DLD1 (cell line): Measurements from ENCODE around the gene CHRDL1.

Experiments used
- in situ Hi-C: cut with HindIII; loops from 2 replicates; pipeline ENCODE4 v1.10.0; 2017; ENCODE audit warnings: low sequenced_read_pairs

CHRDL1 gene

DNA sequence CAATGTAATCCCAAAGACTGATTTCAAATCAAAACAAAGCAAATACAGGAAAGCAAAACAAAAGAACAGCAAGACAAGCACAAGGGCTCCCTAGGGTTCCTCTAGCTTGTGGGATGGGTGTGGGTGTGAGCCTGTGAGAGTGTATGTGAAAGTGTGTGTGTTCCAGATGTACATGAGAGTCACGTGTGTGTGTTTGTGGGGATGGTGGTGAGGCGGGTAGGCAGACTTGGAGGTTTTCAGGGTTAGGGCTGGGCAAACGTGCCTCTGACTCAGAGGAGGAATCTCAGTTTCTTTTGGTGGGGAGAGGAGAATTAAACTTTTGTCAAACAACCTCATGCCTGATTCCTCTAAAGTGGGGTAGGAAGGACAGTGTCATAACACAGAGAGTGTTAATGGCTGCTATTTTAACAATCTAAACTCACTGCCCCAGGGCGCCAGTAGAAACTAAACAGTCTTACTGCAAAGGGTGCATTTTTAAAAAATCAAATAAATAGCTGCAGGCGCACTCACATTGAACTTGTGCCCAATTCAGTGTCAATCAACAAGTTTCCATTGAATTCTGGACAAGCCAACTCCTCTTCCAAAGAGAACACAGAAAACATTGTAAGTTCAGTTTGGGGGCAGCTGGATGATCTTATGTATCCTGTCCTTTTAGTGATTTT lies 51.8 kb downstream of the CHRDL1 start:
- in situ Hi-C loops: no loop called here

DNA sequence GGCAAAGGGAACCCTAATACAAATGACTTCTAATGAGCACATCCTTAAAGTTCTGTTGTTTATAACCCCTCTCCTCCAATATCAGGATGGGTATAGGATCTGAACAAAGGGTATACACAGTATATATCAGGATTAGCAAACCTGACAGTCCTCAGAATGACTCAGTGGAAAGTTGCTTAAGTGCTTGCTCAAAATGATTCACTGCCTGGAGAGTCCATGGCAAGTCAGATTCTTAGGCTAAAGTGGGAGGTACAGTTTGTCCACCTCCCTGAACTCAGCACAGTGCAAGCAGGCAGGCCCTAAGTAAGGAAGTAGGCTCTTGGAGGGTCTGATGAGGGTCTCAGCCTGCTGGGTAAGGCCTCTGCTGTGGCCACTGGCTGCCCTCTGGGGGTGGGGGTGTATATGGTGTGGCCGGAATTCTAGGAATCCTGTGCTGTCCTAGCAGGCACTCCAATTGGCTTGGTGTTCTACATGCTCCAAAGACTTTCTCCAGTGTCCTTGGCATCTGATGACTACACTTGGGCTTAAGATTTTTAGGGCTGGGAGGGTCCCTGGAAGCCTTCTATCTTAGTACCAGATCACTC lies 54.3 kb downstream of the CHRDL1 start:
- in situ Hi-C loops: no loop called here

DNA sequence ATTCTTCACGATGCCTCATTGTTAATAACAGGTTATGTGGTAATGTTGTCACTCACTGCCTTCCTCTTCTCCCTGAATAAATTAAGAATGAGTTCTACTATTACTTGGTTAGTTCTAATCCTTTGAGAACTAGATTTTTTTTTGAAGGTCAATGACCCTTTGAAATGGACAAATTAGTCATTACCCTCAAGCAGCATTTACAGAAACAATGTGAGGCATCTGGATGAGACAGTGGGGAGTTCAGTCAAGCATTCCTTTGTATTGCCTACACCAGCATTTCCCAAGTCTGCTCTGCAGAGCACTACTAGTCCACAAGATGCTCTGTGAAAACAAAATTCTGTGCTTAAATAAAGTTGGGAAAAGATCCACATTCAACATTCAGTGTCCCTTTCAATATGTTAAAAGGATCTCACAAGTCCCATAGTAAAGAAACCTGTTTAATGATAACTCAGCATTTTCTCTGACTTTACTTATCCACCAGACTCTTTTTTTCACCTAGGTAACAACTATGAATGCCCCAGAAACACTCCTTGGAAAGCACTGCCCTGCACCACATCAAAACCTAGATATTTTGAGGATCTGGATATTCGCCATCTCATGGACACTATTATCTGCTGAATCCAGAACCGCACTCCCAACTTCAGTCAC lies 60.6 kb downstream of the CHRDL1 start:
- in situ Hi-C loops: no loop called here

DNA sequence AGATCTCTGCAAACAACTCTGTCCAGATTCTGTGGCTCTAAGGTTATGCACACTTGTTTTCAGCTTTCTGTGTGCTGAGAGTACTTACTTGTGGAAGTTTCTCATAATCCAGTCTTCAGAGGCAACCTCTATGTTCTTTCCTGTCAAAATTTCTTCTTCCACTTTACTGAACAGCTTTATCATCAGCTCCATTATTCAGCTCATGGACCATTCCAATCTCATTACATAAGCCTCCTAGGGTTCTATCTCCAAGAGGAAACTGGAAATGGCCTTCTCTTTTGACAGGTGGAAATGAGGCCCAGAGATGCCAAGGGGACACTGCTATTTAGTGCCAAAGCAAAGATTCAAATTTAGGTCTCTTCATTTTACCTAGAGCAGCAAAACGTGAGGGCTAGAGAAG lies 61.3 kb downstream of the CHRDL1 start:
- in situ Hi-C loops: no loop called here

DNA sequence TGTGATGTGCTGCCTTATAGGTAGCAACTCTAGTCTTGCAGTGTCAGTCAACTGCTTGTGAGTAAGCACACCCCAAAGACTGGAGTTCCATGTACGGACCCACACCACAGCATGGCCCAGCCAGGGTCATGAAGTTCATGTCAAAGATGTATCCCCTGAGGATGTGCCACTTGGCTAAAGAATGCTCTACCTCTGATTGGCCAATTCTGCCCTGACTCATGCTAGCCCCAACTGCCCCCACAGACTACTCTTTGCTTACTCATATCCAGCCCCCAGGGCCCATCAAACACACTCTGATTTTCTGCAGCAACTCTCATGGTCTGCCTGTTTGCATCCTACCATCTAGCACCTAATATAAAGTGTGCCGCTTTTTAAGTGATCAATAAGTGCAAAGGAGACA lies 62.5 kb downstream of the CHRDL1 start:
- in situ Hi-C loops: no loop called here

DNA sequence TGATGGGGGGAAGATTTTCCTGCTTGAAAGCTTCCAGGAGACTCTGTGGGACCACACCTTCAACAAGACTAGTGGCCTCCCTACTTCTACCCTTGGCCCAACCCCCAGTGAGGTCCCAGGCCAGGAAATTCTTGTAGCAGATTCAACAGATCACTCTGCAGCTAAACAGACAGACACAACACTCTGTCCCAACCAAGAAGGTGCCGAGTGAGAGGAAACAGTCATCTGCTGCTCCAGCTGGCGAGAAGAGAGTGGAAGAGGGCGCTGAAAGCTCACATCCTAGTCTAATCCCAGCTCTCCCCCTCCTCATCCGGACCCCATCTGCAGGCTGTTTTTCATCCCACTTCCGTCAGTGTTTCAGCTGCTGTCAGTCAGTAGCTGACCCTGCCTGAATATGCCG lies 63.4 kb downstream of the CHRDL1 start:
- in situ Hi-C loops: no loop called here

DNA sequence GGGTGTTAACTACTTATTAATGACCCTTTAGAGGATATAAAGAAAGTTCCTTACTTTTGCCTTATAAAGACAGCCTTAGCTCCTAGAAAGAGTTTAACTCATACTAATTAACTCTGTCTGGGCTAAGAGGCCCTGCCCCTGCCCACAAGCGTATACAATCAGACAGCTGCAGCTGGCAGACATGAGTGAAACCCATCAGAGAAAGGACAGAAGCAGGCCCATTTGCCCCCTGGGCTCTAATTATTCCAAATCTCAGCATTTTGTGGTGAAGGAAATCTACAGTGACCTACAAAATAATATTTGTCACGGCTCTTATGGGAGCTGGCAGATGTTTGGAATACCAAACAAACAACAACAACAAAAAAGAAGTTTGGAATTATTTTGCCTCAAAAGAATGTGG lies 71.8 kb downstream of the CHRDL1 start:
- in situ Hi-C loops: no loop called here

DNA sequence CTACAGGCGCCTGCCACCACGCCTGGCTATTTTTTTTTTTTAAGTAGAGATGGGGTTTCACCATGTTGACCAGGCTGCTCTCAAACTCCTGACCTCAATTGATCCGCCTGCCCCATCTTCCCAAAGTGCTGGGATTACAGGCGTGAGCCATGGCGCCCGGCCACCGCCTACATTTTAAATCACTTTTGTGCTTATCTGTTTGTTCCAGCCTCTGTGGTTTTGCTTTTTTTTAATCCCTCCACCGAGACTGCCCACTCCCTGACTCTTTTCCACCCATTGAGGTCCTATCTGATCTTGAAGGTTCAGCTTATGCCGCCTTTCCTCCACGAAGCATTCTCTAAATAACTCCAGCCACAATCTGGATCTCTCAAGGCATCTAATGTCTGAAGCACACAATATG lies 73.5 kb downstream of the CHRDL1 start:
- in situ Hi-C loops: no loop called here

DNA sequence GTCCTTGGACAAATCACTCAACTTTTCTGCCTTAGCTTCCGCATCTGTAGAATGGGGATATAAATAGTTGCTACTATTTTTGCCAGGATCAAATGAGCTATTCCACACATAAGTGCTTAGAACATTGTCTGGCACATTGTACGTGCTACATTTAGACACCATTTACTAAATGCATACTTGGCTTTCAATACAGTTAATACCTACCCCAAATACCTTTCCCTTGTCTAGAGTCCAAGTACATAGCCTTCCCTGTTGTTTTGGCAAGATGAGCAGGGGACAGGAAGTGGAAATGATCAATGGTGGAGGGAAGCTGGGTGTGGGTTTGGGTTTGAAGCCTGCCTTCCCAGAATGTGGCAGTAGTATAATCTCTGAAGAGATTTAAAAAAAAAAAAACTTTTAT lies 82.0 kb downstream of the CHRDL1 start:
- in situ Hi-C loops: no loop called here

DNA sequence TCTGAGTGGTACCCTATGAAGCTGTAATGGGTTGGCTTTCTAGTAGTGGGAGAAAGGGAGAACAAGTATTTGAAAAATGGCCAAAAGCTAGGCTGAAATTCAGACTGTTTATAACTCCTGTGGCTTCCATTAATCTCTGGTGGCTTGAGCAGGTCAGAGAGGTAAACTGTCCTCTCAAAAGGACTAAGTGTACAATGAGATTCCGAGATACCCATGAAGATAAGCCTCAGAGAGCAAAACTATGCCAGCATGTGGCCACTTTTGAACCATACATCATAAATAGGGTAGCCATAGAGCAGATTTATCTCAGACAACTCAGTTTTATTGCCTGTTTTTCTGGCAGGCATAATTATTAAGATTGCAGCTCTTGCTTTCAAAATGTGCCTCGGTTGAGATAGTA lies 89.2 kb downstream of the CHRDL1 start:
- in situ Hi-C loops: no loop called here

DNA sequence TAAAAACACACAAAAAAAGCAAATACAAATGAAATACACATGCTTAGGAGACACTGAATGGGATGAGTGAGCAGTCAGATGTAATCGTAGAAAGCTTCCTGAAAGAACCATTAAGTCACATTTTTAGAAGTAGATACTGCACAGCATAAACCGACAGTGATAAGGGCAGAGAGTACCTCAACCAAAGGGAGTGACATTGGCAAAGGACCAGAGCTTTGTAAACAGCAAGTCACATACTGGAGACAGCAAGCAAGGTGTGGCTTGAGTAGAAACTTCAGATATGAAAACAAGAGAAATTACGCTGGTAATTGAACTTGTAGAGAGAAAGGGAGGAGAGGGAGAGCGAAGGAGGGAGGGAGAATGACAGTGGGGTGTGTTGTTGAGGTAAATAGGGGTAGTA lies 92.0 kb downstream of the CHRDL1 start:
- in situ Hi-C loops: no loop called here

DNA sequence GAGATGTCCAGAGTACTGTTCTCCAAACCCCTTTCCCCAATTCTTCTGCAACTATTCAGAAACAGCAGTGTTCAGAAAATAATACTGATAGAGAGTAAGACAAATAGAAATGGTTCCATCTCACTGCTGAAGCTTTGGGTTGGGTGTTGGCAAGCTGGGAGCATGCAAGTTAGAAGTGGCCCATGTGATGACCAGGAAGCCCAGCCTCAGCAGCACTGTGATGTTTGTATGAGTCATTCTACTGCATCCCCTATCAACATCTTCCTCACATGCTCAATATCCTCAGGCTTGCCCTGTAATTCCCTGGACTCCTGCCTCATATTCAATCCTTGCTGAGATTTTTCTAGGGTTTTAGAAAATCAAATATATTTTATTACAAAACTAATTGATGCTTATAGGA lies 96.5 kb downstream of the CHRDL1 start:
- in situ Hi-C loops: no loop called here

DNA sequence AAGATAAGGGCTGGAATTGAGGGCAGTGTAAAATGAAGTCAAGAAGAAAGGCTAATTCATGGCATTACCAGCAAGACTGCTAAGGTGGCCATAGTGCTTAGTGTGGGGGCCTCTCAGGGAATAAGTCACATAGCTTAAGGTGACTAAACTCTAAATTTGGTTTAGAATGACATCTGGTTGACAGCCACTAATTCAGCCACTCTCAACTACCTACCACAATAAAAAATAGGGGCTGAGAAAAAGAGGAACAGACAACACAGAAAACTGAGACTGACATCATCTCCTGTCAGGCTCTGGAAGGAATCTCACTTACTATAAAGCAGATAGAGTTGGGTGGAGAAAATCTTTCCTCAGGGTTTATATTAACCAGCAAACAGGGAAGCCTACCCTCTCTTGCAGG lies 96.9 kb downstream of the CHRDL1 start:
- in situ Hi-C loops: no loop called here

DNA sequence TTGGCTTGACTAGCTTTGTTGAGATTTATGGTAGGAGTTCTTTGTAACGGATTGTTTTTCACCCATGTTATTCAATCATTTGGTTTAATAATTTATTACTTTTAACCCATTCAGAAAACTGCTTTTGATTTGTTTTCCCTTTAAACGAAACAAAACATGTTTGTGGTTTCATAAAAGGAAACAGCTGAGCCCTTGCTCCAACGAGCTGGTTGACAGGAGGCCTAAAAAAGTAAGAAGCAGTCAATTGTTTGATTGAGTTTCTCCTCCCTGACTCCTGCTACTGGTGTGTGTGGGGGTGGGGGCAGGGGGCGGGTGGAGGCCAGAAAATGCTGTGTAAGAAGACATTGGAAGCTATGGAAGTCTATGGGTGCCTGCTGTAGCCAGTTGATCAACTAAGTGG lies 102.8 kb downstream of the CHRDL1 start:
- in situ Hi-C loops: no loop called here

DNA sequence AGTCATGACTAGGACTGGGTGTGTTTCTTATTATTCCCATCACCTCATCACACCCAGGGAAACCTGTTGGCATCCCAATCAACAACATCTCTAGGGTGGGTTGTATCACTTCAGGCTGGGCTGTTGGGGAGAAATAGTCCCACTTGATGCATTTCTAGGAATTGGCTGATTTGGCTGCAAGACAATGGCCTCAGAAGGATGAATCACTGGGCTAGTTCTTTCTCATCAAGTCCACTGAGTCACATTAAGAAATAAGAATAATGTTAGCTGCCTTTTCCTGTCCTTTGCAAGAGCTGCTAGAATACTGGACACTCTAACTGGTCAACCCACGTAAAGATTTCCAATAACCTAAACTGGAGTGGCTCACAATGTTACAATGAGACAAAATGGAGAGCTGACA lies 104.2 kb downstream of the CHRDL1 start:
- in situ Hi-C loops: no loop called here

DNA sequence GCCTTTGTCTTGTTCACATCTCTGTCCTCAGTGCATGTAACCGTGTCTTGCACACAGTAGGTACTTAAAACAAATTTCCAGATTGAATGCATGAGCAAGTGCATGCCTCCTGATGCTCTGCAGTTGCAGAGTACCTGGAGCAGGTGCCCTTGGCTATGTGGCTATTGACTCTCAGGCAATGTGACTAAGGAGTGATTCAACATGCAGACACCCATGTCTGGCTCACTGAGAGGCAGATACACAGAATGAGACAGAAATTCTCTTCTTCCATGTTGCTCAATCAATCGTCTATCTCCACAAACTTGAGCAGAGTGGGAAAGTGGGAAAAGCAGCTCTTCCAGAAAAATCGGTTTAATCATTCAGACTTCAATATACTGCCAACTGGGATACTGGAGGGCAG lies 111.0 kb downstream of the CHRDL1 start:
- in situ Hi-C loops: no loop called here

DNA sequence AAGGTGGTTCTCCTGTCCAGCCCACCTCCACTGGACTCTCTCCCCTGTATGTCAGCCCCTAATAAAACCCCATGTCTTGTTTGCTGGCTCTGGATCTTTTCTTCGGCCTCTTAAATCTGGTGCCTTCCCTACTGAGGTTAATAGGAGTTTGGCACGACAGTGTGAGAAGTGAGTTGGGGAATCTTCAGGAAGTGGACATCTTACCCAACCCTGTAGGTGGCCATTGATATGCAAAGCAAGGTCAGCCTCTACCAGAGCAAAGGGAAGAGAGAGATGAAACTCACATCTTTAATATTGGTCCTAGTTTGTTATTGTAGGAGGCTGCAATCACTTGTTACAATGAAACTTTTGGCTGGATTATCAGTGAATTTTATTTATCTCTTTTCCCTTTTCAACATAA lies 111.7 kb downstream of the CHRDL1 start:
- in situ Hi-C loops: no loop called here

DNA sequence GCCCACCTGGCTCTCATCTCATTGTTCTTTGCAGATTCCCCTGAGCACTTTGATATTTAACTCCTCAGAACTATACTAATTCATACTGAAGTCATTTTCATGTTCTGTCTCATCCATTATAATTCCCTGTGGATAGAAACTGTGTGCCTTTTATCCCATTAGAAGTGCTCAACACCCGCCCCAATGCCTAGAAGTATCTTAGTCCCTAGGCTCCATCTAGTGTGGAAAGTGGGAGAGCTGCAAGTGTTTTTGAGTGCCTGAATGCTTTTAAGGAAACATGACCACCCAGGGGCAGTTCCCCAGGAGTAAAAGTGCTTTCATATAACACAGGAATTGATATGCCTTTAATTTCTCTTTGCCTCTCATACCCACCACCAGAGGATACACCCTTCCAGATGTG lies 117.0 kb downstream of the CHRDL1 start:
- in situ Hi-C loops: no loop called here

DNA sequence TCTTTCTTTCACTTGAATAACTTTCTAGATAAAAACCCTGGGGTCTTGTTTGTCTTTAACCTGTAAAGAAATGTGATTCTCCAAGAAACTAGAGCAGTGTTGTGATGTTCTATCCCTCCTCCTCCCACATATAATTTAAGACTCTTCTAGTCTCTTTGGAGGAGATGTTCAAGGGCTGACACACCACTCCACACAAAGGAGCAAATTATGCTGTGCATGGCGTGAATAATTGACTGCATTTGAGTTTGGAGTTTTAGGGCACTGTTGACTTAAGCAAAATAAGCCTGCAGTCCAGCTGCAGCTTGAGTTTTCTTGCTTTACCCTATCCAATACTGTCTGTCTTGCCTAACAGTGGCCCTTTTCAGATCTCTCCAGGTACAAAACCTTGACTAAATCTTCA lies 119.7 kb downstream of the CHRDL1 start:
- in situ Hi-C loops: no loop called here

DNA sequence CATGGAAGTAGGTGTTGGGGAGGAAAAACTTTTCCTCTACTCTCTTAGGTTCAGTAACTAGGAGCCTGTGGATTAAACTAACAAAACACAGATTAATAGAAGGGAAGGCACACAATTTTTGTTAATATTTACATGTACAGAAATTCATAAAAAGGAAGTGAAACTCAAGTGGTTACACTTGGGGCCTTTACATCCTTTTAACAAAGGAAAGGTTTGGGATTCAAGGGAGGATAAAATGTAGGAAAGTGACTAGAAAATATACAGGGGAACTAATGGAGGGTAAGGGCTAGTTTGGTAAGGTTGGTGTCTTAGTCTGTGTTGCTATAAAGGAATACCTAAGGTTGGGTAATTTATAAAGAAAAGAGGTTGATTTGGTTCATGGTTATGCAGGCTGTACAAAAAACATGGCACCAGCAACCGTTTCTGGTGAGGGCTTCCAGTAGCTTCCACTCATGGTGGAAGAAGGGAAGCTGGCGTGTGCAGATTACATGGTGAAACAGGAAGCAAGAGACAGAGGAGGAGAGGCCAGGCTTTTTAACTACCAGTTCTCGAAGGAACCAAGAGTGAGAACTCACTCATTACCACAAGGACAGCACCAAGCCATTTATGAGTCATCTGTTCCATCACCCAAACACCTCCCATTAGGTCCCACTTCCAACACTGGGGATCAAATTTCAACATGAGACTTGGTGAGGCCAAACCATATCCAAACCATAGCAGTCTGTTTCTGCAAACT lies 124.4 kb downstream of the CHRDL1 start:
- in situ Hi-C loops: no loop called here

DNA sequence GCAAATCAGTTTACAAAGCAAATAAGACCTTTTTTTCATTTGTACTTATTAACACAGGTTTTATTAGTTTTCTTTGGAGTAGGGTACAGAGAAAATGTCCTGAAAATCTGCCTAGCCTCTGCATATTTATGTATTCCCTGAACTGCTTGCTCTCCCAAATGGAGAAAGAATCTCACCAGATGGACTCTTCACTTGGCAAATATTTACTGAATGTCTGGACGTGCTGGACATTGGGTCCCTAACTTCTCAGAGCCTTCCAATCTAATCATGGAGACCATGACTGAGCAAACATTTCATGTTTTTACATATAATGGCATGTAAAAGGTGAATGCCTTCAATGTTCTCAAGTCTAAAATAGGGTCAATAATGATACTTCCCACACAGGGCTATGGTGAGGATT lies 126.0 kb downstream of the CHRDL1 start:
- in situ Hi-C loops: no loop called here

DNA sequence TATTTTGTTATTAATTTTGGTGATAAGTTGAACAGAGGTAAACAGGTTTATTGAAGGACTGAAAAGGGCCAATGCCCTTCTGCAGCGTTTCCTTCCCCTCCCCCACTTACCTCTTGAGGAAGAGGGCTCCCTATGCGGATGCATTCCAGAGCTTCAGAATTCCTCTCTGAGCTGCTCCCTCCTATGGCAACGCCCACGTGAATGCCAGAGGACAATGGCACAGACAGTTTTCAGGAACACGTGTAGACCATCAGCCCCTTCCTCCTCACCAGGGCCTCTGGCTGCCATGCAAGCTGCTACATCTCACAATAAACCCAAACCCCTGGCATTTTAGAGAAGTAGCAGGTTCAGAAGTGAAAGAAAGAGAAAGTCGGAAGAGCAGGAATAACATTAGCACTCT lies 127.9 kb downstream of the CHRDL1 start:
- in situ Hi-C loops: no loop called here
